ENCODE results near the gene ITPKB. TPM values are rescaled to one million over a fixed set of nuclear protein-coding genes. Genes with fewer than 3 reads are reported as not detected.

ITPKB gene
- total and polyA plus RNA-seq, 9 donors: 11.3 to 43.2 (median 20.1) TPM

DNA sequence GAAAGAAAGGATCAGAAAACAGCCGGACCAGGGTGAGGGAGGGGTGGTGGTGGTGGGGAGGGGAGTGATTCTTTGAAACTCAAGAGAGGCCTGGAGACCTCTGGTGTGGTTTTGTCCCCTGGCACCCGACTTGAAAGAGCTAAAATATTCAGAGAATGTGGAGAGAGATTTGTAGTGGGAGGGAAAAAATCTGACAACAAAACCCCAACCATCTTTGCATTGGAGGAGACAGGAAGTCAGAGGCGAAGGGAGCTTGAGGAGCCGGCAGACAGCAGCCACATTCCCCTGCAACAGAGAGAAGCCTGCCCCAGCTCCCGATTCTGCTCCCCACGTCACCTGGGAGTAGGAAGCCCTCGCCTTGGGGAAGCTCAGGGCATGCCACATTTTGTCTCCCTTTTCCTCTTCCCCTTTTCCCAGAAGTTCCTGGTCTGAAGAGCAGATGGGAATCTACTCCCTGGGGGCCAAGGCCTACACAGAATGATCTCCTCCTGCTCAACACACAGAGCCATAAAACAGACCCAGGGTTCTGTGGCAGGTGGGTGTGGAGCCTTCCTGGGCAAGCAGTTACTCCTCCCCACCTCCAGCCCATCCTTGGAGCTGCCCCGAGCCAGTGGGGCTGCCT is 84.9 kb downstream of the ITPKB start:
- TF ChIP-seq POLR2A (IDR thresholded peaks at IDR 0.05): no peak
- no peak for TF ChIP-seq CTCF (IDR thresholded peaks at IDR 0.05)
- 19 to 32% (median 29%) methylated on average over 8 of the region's 8 CpGs for WGBS, 3 donors
- no peak for DNase-seq
- no peaks in the 10 kb centered on the region for H3K9me3 ChIP-seq
- H3K27me3 ChIP-seq: no peaks in the 10 kb centered on the region
- H3K4me1 ChIP-seq (ENCODE audit: insufficient read depth): peaks cover 5% of the 10 kb centered on the region
- no peak overlapping the region for H3K4me3 ChIP-seq
- intact Hi-C loops (cut with DNase I): no loop called here
- H3K36me3 ChIP-seq: no peaks in the 10 kb centered on the region
- peak overlapping the region; percentile 3 to 28 for H3K27ac ChIP-seq

- Histone ChIP-seq H3K4me3 (no peak overlapping the region), H3K36me3 (no peaks in the 10 kb centered on the region), H3K27ac (no peak overlapping the region), H3K4me1 (ENCODE audit: insufficient read depth) (peaks cover 5% of the 10 kb centered on the region), H3K27me3 (no peaks in the 10 kb centered on the region), H3K9me3 (no peaks in the 10 kb centered on the region)
- TF ChIP-seq CTCF (IDR thresholded peaks at IDR 0.05) (no peak), POLR2A (IDR thresholded peaks at IDR 0.05) (no peak), EP300 (IDR thresholded peaks at IDR 0.05) (no peak)
- intact Hi-C loops (cut with DNase I): no loop called here
- DNase-seq: no peak
- 89 to 91% (median 90%) methylated on average over 10 to 11 of the region's 11 CpGs for WGBS, 3 donors
These were observed 85.7 kb downstream of the ITPKB start for GRCh38 chr1:226653311-226653921.

GRCh38 chr1:226652613-226653012 is 86.5 kb downstream of the ITPKB start:
- no peaks in the 10 kb centered on the region for H3K36me3 ChIP-seq
- peaks cover 5% of the 10 kb centered on the region for H3K4me1 ChIP-seq (ENCODE audit: insufficient read depth)
- 90 to 95% (median 93%) methylated on average over 6 of the region's 6 CpGs for WGBS, 3 donors
- no peaks in the 10 kb centered on the region for H3K27me3 ChIP-seq
- no peak overlapping the region for H3K4me3 ChIP-seq
- H3K9me3 ChIP-seq: no peaks in the 10 kb centered on the region
- no peak for DNase-seq
- intact Hi-C loops (cut with DNase I): no loop called here
- TF ChIP-seq EP300 (IDR thresholded peaks at IDR 0.05) (no peak), CTCF (IDR thresholded peaks at IDR 0.05) (no peak), POLR2A (IDR thresholded peaks at IDR 0.05) (no peak)
- H3K27ac ChIP-seq: no peak overlapping the region

- no peaks in the 10 kb centered on the region for H3K9me3 ChIP-seq
- no peaks in the 10 kb centered on the region for H3K27me3 ChIP-seq
- WGBS, 3 donors: 83 to 93% (median 86%) methylated on average over 4 of the region's 4 CpGs
- H3K4me1 ChIP-seq (ENCODE audit: insufficient read depth): peaks cover 5% of the 10 kb centered on the region
- intact Hi-C loops (cut with DNase I): no loop called here
- H3K4me3 ChIP-seq: no peak overlapping the region
- H3K36me3 ChIP-seq: no peaks in the 10 kb centered on the region
- no peak overlapping the region for H3K27ac ChIP-seq
- TF ChIP-seq EP300 (IDR thresholded peaks at IDR 0.05) (no peak), POLR2A (IDR thresholded peaks at IDR 0.05) (no peak)
- no peak for DNase-seq
These were observed 87.4 kb downstream of the ITPKB start for GRCh38 chr1:226651732-226652105.

DNA sequence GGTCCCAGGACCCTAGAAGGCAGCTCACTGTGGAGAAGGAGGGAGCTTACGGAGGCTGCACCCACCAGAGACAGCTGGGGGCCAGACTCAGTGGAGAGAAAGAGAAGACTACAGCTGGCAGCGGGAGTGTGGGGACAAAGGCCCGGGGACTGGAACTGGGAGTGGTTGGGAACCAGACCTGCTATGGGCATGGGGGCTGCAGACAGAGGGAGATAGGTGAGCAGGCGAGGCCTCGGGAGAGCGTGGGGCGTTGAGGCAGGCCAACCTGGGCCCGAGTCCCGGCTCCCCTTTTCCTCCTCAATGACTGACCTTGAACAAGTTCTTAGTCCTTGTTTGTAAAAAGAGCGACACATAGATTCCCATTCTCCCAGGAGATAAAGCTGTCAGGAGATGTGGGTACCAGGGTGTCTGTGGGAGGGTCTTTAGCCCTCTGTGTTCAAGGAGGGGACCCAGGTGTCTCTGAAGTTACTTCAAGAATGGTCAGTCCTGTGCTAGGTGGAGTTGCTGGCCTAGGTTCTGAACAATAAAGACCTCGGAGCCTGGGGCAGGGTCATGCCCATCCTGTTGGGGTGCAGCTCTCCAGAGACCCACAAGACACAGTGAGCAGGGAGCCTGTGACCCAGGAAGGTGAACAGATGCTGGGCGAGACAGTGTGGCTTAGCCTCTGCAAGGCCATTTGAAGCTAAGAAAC is 87.9 kb downstream of the ITPKB start:
- intact Hi-C loops (cut with DNase I): no loop called here
- no peak for DNase-seq
- WGBS, 3 donors: 82 to 89% (median 87%) methylated on average over 12 of the region's 12 CpGs
- Histone ChIP-seq H3K36me3 (no peaks in the 10 kb centered on the region), H3K27me3 (no peaks in the 10 kb centered on the region), H3K4me3 (no peak overlapping the region), H3K9me3 (no peaks in the 10 kb centered on the region), H3K4me1 (ENCODE audit: insufficient read depth) (peaks cover 4% of the 10 kb centered on the region), H3K27ac (no peak overlapping the region)
- TF ChIP-seq POLR2A (IDR thresholded peaks at IDR 0.05) (no peak), CTCF (IDR thresholded peaks at IDR 0.05) (no peak), EP300 (IDR thresholded peaks at IDR 0.05) (no peak)

All from ovary (tissue), 9 donors.